ENCODE data around the gene CUTA. TPM values are rescaled to one million over a fixed set of nuclear protein-coding genes. Genes with fewer than 3 reads are reported as not detected.
"Not testable (repeated sequence)": the region's sequence is repeated elsewhere in the genome, so short reads cannot be mapped to it uniquely, and the experiment has no call there.

CUTA gene
- total RNA-seq, 1 experiment from 2014 or later: 188 TPM

GRCh38 chr6:33410050-33410710 is 7.7 kb downstream of the CUTA start:
- peaks cover 39% of the 10 kb centered on the region for H3K36me3 ChIP-seq (replicated peaks; ENCODE audit: control insufficient read depth, insufficient read depth, low read length)
- DNase-seq: peak; percentile 99
- H3K27me3 ChIP-seq (ENCODE audit: control insufficient read depth, insufficient read depth, low read length): no peaks in the 10 kb centered on the region
- H3K4me3 ChIP-seq (ENCODE audit: insufficient read depth, low read depth, low read length): peak overlapping the region; percentile 64

GRCh38 chr6:33407132-33407718 is 10.7 kb downstream of the CUTA start:
- no peaks in the 10 kb centered on the region for H3K27me3 ChIP-seq (ENCODE audit: control insufficient read depth, insufficient read depth, low read length)
- no peak overlapping the region for H3K4me3 ChIP-seq (ENCODE audit: insufficient read depth, low read depth, low read length)
- H3K36me3 ChIP-seq (replicated peaks; ENCODE audit: control insufficient read depth, insufficient read depth, low read length): peaks cover 42% of the 10 kb centered on the region
- DNase-seq: no peak

GRCh38 chr6:33406126-33406525 is 11.8 kb downstream of the CUTA start:
- H3K36me3 ChIP-seq (replicated peaks; ENCODE audit: control insufficient read depth, insufficient read depth, low read length): peaks cover 44% of the 10 kb centered on the region
- H3K27me3 ChIP-seq (ENCODE audit: control insufficient read depth, insufficient read depth, low read length): no peaks in the 10 kb centered on the region
- DNase-seq: no peak
- H3K4me3 ChIP-seq (ENCODE audit: insufficient read depth, low read depth, low read length): no peak overlapping the region

- H3K36me3 ChIP-seq (replicated peaks; ENCODE audit: control insufficient read depth, insufficient read depth, low read length): peaks cover 44% of the 10 kb centered on the region
- no peak overlapping the region for H3K4me3 ChIP-seq (ENCODE audit: insufficient read depth, low read depth, low read length)
- DNase-seq: no peak
These were observed 12.4 kb downstream of the CUTA start for GRCh38 chr6:33405386-33405940.

GRCh38 chr6:33404884-33405283 is 13.0 kb downstream of the CUTA start:
- peaks cover 46% of the 10 kb centered on the region for H3K36me3 ChIP-seq (replicated peaks; ENCODE audit: control insufficient read depth, insufficient read depth, low read length)
- H3K27me3 ChIP-seq (ENCODE audit: control insufficient read depth, insufficient read depth, low read length): no peaks in the 10 kb centered on the region
- no peak for DNase-seq
- no peak overlapping the region for H3K4me3 ChIP-seq (ENCODE audit: insufficient read depth, low read depth, low read length)

More at GRCh38 chr6:33405386-33405940, 12.4 kb downstream of the CUTA start:
- no peaks in the 10 kb centered on the region for H3K27me3 ChIP-seq (ENCODE audit: control insufficient read depth, insufficient read depth, low read length)

- H3K36me3 ChIP-seq (replicated peaks; ENCODE audit: control insufficient read depth, insufficient read depth, low read length): peaks cover 36% of the 10 kb centered on the region
- H3K27me3 ChIP-seq (ENCODE audit: control insufficient read depth, insufficient read depth, low read length); H3K4me3 ChIP-seq (ENCODE audit: insufficient read depth, low read depth, low read length); DNase-seq: not testable (repeated sequence)
These were observed 18.0 kb downstream of the CUTA start for GRCh38 chr6:33399881-33400280.

GRCh38 chr6:33398601-33399000 is 19.3 kb downstream of the CUTA start:
- not testable (repeated sequence) for DNase-seq; H3K27me3 ChIP-seq (ENCODE audit: control insufficient read depth, insufficient read depth, low read length); H3K4me3 ChIP-seq (ENCODE audit: insufficient read depth, low read depth, low read length)
- H3K36me3 ChIP-seq (replicated peaks; ENCODE audit: control insufficient read depth, insufficient read depth, low read length): peaks cover 24% of the 10 kb centered on the region

- Histone ChIP-seq H3K4me3 (ENCODE audit: insufficient read depth, low read depth, low read length) (no peak overlapping the region), H3K27me3 (ENCODE audit: control insufficient read depth, insufficient read depth, low read length) (no peaks in the 10 kb centered on the region), H3K36me3 (replicated peaks; ENCODE audit: control insufficient read depth, insufficient read depth, low read length) (peaks cover 15% of the 10 kb centered on the region)
- no peak for DNase-seq
These were observed 20.4 kb downstream of the CUTA start for GRCh38 chr6:33397541-33397940.

- no peaks in the 10 kb centered on the region for H3K27me3 ChIP-seq (ENCODE audit: control insufficient read depth, insufficient read depth, low read length)
- peaks cover 4% of the 10 kb centered on the region; the same call in 1 of the 2 replicates for H3K36me3 ChIP-seq (replicated peaks; ENCODE audit: control insufficient read depth, insufficient read depth, low read length)
- peak overlapping the region; percentile 98 for H3K4me3 ChIP-seq (ENCODE audit: insufficient read depth, low read depth, low read length)
- no peak for DNase-seq
These were observed 24.9 kb downstream of the CUTA start for GRCh38 chr6:33392979-33393378.

GRCh38 chr6:33392595-33392948 is 25.3 kb downstream of the CUTA start:
- no peaks in the 10 kb centered on the region for H3K27me3 ChIP-seq (ENCODE audit: control insufficient read depth, insufficient read depth, low read length)
- peak overlapping the region; percentile 98 for H3K4me3 ChIP-seq (ENCODE audit: insufficient read depth, low read depth, low read length)
- 0 out of 2 replicates have a peak, but pooled peaks cover under 1% of the 10 kb centered on the region for H3K36me3 ChIP-seq (replicated peaks; ENCODE audit: control insufficient read depth, insufficient read depth, low read length)
- DNase-seq: no peak

- Histone ChIP-seq H3K27me3 (ENCODE audit: control insufficient read depth, insufficient read depth, low read length) (no peaks in the 10 kb centered on the region), H3K4me3 (ENCODE audit: insufficient read depth, low read depth, low read length) (peak overlapping the region; percentile 98), H3K36me3 (replicated peaks; ENCODE audit: control insufficient read depth, insufficient read depth, low read length) (no peaks in the 10 kb centered on the region)
- no peak for DNase-seq
These were observed 25.8 kb downstream of the CUTA start for GRCh38 chr6:33391922-33392594.

GRCh38 chr6:33391278-33391921 is 26.5 kb downstream of the CUTA start, which contains the start of gene KIFC1:
Gene KIFC1, plus strand, starts transcription at chr6:33391823. Its CDS starts 163 bp downstream, at chr6:33391986.
- Histone ChIP-seq H3K36me3 (replicated peaks; ENCODE audit: control insufficient read depth, insufficient read depth, low read length) (no peaks in the 10 kb centered on the region), H3K27me3 (ENCODE audit: control insufficient read depth, insufficient read depth, low read length) (no peaks in the 10 kb centered on the region), H3K4me3 (ENCODE audit: insufficient read depth, low read depth, low read length) (peak within 1 kb of the TSS; percentile 98)
- DNase-seq: peak; percentile 97

- Histone ChIP-seq H3K27me3 (ENCODE audit: control insufficient read depth, insufficient read depth, low read length) (no peaks in the 10 kb centered on the region), H3K36me3 (replicated peaks; ENCODE audit: control insufficient read depth, insufficient read depth, low read length) (no peaks in the 10 kb centered on the region), H3K4me3 (ENCODE audit: insufficient read depth, low read depth, low read length) (peak overlapping the region; percentile 98)
- no peak for DNase-seq
These were observed 27.1 kb downstream of the CUTA start for GRCh38 chr6:33390767-33391277.

GRCh38 chr6:33390173-33390572 is 27.7 kb downstream of the CUTA start:
- no peaks in the 10 kb centered on the region for H3K27me3 ChIP-seq (ENCODE audit: control insufficient read depth, insufficient read depth, low read length)
- no peak for DNase-seq
- H3K36me3 ChIP-seq (replicated peaks; ENCODE audit: control insufficient read depth, insufficient read depth, low read length): no peaks in the 10 kb centered on the region
- no peak overlapping the region for H3K4me3 ChIP-seq (ENCODE audit: insufficient read depth, low read depth, low read length)
